ENCODE results near the gene SGTA. TPM values are rescaled to one million over a fixed set of nuclear protein-coding genes. Genes with fewer than 3 reads are reported as not detected.

The SGTA gene
- total and polyA plus RNA-seq, 2 of the 4 experiments (the other 2 are of a cell fraction) = 17.4 to 72.9 TPM

DNA sequence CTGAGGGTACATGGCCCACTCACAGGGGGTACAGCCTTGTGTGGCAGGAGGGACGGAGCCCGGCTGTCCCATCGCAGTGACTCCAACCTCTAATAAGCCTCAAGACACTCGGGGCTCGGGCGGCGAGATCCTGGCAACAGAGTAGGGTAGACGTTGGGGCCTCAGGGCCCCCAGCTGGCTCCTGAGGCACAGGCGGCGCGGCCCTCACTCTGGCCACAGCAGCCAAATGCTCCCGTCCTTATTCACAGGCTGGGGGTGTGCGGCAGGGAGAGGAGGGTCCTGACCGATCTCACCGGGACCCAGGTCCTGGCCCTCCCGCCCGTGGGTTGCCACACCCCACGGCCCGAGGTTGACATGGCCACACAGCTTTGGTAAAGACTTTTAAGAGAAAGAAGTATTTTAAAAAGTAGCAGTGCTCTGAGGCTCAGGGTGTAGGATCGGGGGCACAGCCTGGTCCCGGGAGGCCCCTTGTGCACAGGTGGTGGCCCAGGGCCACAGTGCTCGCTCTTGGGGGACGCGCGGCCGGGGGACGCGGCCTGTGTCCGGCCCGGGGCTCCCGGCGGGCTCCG is 50.8 kb downstream of the SGTA start:
- BruUV-seq (replicated peaks) = no TSS peak
- TF ChIP-seq, protein P1, sequence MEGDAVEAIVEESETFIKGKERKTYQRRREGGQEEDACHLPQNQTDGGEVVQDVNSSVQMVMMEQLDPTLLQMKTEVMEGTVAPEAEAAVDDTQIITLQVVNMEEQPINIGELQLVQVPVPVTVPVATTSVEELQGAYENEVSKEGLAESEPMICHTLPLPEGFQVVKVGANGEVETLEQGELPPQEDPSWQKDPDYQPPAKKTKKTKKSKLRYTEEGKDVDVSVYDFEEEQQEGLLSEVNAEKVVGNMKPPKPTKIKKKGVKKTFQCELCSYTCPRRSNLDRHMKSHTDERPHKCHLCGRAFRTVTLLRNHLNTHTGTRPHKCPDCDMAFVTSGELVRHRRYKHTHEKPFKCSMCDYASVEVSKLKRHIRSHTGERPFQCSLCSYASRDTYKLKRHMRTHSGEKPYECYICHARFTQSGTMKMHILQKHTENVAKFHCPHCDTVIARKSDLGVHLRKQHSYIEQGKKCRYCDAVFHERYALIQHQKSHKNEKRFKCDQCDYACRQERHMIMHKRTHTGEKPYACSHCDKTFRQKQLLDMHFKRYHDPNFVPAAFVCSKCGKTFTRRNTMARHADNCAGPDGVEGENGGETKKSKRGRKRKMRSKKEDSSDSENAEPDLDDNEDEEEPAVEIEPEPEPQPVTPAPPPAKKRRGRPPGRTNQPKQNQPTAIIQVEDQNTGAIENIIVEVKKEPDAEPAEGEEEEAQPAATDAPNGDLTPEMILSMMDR (conservative IDR thresholded peaks at IDR 0.05; ENCODE audit: low read depth, low read length) = no peak
- no peak for TF ChIP-seq CHD1 (IDR thresholded peaks at IDR 0.05; ENCODE audit: low read depth, low read length)
- H4K5ac ChIP-seq (ENCODE audit: low read depth, low read length) = no peak overlapping the region
- no peak overlapping the region for H2AK9ac ChIP-seq (replicated peaks; ENCODE audit: low read depth, low read length, poor library complexity)
- no peak for DNase-seq
- 0 out of 2 replicates have a peak, but pooled peaks cover 2% of the 10 kb centered on the region for H3K9me1 ChIP-seq (ENCODE audit: insufficient read depth, low read length)
- H3K4ac ChIP-seq (ENCODE audit: low read depth, low read length) = no peak overlapping the region
- intact Hi-C loops (cut with micrococcal nuclease) (no loop called here), in situ Hi-C loops (cut with MboI; ENCODE audit: low sequenced_read_pairs) (no loop called here), dilution Hi-C loops (cut with HindIII; ENCODE audit: low sequenced_read_pairs, unreplicated experiment) (no loop called here)
- H3K79me1 ChIP-seq (ENCODE audit: low read depth in 1 of 2, low read length in 2 of 2) = peaks cover 0 to 18% of the 10 kb centered on the region in 2 experiments; a peak in 2 of 4 replicates
- H3K23ac ChIP-seq (ENCODE audit: low read depth, low read length) = no peak overlapping the region
- ATAC-seq (ENCODE audit: low read depth) = no peak
- no peaks in the 10 kb centered on the region; the same call in 1 of the 2 replicates for H3K9me3 ChIP-seq (ENCODE audit: control insufficient read depth, insufficient read depth, low read length)
- H2BK15ac ChIP-seq (ENCODE audit: low read depth, low read length) = no peak overlapping the region
- no peak overlapping the region for H3K4me2 ChIP-seq (ENCODE audit: low read depth, low read length)
- H3K4me1 ChIP-seq (ENCODE audit: control insufficient read depth, insufficient read depth, low read length) = no peaks in the 10 kb centered on the region
- H4K91ac ChIP-seq (ENCODE audit: insufficient read depth, low read depth, low read length) = no peak overlapping the region
- H4K8ac ChIP-seq (ENCODE audit: low read depth in 2 of 2, low read length in 2 of 2) = no peak overlapping the region
- no peak overlapping the region for H2BK120ac ChIP-seq (ENCODE audit: low read depth, low read length)
- H4K20me1 ChIP-seq (ENCODE audit: insufficient read depth, low read length) = no peaks in the 10 kb centered on the region; the same call in none of the 2 replicates
- H3K18ac ChIP-seq (ENCODE audit: low read depth, low read length) = no peak overlapping the region
- H2BK20ac ChIP-seq (ENCODE audit: low read depth, low read length) = no peak overlapping the region
- H2BK5ac ChIP-seq (ENCODE audit: low read depth, low read length, poor library complexity, severe bottlenecking) = no peak overlapping the region
- CTCF ChIA-PET = interaction anchor here (0.7 kb wide), 1 partner anchor 184 kb away, joined by 3 read pairs; no protein-coding TSS in a partner anchor
- no peak overlapping the region for H3K27ac ChIP-seq (ENCODE audit: insufficient read depth, low read length)
- no peak overlapping the region for H2AFZ ChIP-seq (replicated peaks; ENCODE audit: low read length, poor library complexity)
- POLR2A ChIA-PET (ENCODE audit: unreplicated experiment) = no interaction called here
- H3K27me3 ChIP-seq (ENCODE audit: control insufficient read depth, insufficient read depth, low read length) = peaks cover 4% of the 10 kb centered on the region
- H3K56ac ChIP-seq (ENCODE audit: extremely low read depth, insufficient read depth, low read length) = no peak overlapping the region
- peaks cover 29% of the 10 kb centered on the region for H3K36me3 ChIP-seq (ENCODE audit: control insufficient read depth, insufficient read depth, low read length)
- no peak overlapping the region for H2AK5ac ChIP-seq (ENCODE audit: low read depth, low read length)
- H3K4me3 ChIP-seq (ENCODE audit: insufficient read depth, low read depth, low read length) = no peak overlapping the region
- WGBS, 2 experiments (ENCODE audit: extremely low coverage in 2 of 2, insufficient read length in 1 of 2) = 94% methylated on average over 9 of the region's 33 CpGs; no CpG with 5 or more reads in 1 of the 2 experiments
- H3K9ac ChIP-seq (ENCODE audit: low read depth, low read length) = no peak overlapping the region
- no peak overlapping the region for H3K14ac ChIP-seq (replicated peaks; ENCODE audit: low read depth, low read length)

Measured in IMR-90 (cell line).